HS-5 (cell line): ENCODE measurements around the gene CEMIP.
A peak's percentile ranks its signal among the peaks of the same experiment; 100 is the strongest.
"Not testable (repeated sequence)": the region's sequence is repeated elsewhere in the genome, so short reads cannot be mapped to it uniquely, and the experiment has no call there.

ENCODE experiments used
- DNase-seq: peaks from one replicate; pipeline ENCODE4 v3.0.0-alpha.2; 2012; ENCODE audit warnings: low read depth

CEMIP gene

GRCh38 chr15:80953953-80954778, 175.0 kb downstream of the CEMIP start:
- DNase-seq: no peak

- DNase-seq: peak; percentile 89
These were observed 176.6 kb downstream of the CEMIP start for GRCh38 chr15:80955571-80956452.

DNA sequence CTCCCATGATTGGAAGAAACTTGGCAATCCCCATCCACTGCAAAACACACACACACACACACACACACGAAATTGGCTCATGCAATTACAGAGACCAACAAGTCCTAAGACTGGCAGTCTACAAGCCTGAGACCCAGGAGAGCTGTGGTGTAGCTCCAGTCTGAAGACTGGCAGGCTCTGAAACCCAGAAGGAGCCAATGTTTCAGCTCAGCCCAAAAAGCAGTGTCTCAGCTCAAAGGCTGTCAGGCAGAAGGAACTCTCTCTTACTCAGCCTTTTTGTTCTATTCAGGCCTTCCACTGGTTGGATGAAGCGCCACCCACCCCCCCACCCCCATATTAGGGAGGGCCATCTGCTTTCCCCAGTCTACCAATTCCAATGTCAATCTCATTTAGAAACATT, 178.4 kb downstream of the CEMIP start:
- DNase-seq: no peak

DNA sequence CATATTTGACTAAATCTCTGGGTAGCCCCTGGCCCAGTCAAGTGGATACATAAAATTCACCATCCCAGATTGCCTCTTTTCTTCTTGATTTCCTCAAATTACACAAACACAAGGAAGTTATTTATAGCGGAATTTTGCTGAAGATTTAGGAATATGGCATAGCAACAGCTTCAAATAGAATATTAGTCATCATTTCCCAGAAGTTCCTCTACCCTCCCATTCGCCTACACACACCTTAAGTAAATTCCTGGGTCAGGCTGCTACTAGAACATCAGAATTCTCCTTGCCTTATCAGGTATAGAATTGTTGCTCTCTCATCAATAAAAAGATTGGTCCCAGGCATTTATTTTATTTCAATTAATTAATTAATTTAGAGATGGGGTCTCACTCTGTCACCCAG, 178.8 kb downstream of the CEMIP start:
- DNase-seq: no peak

GRCh38 chr15:80958818-80959495, 179.8 kb downstream of the CEMIP start:
- DNase-seq: no peak

DNA sequence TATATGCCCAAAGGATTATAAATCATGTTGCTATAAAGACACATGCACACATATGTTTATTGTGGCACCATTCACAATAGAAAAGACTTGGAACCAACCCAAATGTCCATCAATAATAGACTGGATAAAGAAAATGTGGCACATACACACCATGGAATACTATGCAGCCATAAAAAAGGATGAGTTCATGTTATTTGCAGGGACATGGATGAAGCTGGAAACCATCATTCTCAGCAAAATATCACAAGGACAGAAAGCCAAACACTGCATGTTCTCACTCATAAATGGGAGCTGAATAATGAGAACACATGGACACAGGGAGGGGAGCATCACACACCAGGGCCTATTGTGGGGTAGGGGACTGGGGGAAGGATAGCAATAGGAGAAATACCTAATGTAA, 186.3 kb downstream of the CEMIP start:
- not testable (repeated sequence) for DNase-seq

DNA sequence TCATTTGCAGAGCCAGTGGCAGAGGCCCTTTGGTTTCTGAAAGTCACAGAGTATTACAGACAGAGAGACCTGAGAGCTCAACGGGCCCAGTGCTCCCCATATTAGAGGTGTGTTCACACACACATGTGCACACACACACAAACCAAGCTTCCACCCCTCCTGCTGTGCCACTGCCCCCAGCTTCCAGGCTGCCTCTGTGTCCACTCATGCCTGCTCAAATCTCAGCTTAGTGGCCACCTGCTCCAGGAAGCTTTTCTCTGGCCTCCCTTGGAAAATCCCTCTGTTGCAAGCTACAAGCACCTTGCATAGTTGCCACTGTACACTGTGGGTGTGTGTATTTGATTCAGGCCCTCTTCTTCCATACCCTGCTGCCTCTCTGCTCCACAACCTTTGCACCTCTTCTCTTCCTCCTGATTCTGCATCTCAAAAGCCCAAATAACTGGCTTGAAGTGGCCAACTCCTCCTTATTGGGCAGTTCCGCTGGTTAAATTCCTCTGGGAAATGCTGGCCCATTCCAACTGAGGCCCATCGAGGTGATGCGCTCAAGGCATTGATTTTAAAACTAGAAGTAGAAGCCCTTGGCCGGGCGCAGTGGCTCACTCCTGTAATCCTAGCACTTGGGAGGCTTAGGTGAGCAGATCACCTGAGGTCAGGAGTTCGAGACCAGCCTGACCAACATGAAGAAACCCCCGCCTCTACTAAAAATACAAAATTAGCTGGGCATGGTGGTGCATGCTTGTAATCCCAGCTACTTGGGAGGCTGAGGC, 187.4 kb downstream of the CEMIP start:
- no peak for DNase-seq

DNA sequence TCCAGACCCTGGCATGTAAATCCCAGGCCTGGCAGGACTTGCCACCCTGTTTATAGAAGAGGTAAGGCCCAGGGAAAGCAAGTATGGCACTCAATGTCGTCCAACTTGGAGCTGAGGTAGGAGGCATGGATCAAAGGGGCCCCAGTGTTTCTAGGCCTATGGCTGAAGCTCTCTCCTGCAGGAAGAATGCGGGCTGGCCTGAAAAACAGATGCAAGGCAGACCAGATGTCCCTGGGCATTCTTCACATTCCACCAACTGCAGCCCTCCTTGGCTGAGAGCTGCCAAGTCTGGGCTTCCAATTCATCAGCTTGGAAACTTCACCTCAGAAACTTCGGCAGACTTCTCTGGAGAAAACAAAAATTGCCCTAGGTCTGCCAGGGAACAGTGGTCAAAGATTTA, 188.3 kb downstream of the CEMIP start:
- no peak for DNase-seq

DNA sequence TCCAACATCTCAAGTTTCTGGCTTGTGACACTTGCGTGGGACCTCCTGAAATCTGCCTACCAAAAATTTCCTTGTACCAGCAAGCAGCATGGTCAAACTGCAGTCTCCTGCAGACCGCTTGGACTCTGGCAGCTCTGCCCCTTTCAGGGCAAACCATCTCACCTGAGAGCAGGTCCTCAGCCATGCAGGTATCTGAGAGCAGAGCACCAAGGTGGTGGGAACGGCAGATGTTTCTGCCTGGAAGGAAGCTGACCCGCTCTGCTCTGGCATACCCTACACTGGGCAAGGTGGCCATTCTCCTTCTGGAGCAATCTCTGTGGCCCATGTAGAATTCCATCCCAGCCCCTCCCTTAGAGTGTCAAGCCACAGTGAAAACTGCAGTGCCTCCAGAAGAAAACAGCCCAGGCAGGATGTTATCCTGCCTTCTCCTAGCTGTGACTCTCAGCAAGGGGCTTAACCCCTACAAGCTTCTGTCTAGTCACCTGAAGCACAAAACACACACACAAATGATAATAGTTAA, 188.9 kb downstream of the CEMIP start:
- DNase-seq: no peak

GRCh38 chr15:80969316-80969715, 190.1 kb downstream of the CEMIP start:
- DNase-seq: no peak

DNA sequence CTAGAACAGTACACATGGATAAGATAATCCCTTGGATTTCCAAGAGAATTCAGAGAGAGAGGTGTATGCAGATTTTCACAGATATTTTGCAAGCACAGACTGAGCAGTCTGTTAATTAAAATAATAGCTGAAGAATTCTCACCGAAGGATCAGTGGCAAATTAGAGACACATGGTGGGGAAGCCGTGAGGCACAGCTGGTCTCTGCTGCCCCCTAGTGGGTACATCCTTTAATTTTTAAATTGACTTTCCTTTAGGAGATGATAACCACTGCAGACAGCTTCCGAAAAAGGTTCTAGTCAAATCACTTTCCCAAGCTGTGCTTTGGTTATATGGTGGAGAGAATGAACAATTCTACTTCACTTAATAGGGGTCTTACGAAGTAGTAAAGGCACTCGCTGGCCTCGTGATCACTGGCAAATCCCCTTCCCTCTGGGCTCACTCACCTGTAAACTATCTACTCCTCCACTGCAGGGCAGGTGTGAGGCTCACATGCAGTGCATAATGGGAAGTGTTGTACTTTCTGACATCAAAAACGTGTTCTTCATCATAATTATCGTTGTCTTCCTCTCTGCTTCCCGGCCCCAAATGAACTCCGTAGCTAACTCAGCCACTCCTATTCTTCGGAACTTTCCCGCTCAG, 191.0 kb downstream of the CEMIP start:
- DNase-seq: no peak

- DNase-seq: no peak
These were observed 191.5 kb downstream of the CEMIP start for GRCh38 chr15:80970658-80971057.

DNA sequence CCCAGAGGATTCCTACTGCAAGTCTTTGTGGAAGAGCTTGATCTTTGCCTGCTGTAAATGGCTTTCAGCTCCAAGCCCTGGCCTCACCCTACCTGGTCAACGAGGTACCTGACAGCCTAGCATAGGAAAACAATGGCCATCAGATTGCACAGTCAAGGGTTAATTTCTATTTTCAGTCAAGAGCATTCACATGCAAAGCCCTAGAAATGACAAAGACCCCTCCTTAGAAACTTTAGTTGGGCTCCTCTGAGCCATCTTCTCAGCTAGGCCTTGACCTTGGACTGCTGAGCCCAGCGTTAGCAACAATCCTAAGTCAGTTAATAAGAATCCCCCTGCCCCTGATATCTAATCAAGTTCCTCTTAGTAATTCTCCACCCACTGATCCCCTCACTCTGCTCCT, 192.0 kb downstream of the CEMIP start:
- DNase-seq: no peak

DNA sequence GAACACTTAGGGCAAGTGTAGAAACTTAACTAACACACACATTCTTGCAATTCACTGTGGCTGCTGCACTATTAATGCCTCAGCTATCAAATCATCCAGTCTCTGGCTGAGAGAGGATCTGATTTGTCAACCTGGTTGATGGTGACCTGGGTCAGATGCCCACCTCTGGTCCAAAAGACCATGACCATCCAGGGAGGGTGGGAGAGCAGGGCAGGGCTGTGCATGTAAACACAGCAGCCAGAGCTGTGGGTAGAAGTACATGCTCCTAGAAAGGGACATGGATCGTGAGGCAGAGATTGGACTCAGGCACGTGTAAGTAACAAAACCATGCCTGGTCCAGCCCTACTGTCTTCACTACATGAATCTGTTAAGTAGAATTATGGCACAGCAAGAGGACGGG, 193.1 kb downstream of the CEMIP start:
- no peak for DNase-seq

- no peak for DNase-seq
These were observed 195.7 kb downstream of the CEMIP start for GRCh38 chr15:80974914-80975313.

DNA sequence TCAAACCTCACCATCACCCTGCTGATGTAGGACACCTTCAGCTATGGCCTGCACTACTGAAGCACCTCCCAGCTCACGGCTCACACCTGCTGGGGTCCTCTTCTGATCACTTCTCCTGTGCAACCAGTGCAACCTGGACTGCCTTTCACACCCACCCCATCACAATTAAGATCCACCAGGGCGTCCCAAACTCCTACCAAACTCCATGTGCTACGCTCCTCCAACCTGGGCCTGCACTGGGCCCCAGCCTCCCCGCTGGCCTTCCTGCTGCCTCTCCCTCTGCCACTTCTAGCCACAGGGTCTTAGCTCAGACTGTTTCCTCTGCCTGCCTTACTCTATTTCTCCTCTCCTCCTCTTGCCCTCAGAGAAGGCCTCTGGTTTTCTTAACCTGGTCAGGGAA, 197.7 kb downstream of the CEMIP start:
- no peak for DNase-seq

GRCh38 chr15:80977627-80978036, 198.5 kb downstream of the CEMIP start:
- DNase-seq: no peak

- no peak for DNase-seq
These were observed 199.6 kb downstream of the CEMIP start for GRCh38 chr15:80978685-80979329.

DNA sequence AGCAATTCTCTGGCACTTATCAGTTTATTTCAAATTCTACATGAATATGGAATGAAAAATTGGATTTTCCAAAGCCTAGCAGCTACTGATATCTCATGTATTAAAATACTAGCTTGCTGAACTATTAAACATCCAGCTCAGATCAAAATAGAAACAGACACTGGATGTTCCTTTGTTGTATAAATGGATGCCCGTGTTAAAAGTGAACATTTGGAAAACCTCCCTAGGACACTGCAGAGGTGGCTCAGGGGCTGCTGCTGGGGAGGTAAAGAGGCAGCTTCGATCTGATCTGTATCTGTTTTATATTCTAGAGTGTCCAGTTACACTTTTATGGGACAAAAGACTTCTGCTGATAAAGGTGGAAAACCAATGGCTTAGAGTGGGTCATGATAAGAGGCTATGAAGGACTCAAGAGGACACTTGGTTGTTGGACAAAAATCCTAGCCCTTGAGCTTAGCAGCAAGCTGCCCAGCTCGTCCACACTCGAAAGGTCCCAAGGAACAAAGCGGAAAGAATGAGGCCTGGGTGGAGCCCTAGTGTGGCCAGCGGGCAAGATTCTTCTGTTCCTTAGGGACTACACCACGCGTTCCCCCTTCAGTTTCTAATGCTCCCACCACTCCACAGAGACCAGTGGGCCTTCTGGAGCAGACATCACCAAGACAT, 200.5 kb downstream of the CEMIP start:
- DNase-seq: no peak

- DNase-seq: no peak
These were observed 203.0 kb downstream of the CEMIP start for GRCh38 chr15:80982205-80982604.
